ENCODE results near the gene METTL3. TPM values are rescaled to one million over a fixed set of nuclear protein-coding genes. Genes with fewer than 3 reads are reported as not detected.
A peak's percentile ranks its signal among the peaks of the same experiment; 100 is the strongest.

The METTL3 gene
- total RNA-seq, 4 donors from 2014 or later, result 38.9 to 125 (median 44.8) TPM

DNA sequence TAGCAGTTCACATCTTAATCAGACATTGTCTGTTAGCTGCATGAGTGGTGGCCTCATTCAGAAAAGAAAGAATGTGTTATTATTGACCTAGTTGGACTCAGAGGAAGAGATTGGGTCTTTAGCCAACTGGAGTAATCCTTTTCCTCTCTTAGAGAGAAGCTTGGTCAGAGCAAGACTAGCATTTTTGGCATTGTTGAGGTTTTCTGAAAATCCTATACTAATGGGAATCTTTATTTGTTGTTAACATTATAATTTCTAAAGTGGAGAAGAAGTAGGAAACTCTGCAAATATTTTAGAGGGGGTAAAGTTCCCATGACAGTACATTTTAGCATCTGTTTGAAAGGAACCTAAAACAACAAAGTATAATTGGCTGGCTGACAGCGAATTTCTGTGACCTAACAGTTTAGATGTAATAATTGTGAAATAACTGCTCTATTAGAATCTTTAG lies 24.5 kb downstream of the METTL3 start:
- 84% methylated on average over 1 of the region's 1 CpG for WGBS
- no peak overlapping the region for H3K4me3 ChIP-seq
- H3K9me3 ChIP-seq, result no peaks in the 10 kb centered on the region
- H3K27ac ChIP-seq, result no peak overlapping the region
- no peaks in the 10 kb centered on the region for H3K4me1 ChIP-seq
- DNase-seq (ENCODE audit: low spot score in 2 of 2), result no peak
- peaks cover 45% of the 10 kb centered on the region for H3K36me3 ChIP-seq
- TF ChIP-seq, protein P1, sequence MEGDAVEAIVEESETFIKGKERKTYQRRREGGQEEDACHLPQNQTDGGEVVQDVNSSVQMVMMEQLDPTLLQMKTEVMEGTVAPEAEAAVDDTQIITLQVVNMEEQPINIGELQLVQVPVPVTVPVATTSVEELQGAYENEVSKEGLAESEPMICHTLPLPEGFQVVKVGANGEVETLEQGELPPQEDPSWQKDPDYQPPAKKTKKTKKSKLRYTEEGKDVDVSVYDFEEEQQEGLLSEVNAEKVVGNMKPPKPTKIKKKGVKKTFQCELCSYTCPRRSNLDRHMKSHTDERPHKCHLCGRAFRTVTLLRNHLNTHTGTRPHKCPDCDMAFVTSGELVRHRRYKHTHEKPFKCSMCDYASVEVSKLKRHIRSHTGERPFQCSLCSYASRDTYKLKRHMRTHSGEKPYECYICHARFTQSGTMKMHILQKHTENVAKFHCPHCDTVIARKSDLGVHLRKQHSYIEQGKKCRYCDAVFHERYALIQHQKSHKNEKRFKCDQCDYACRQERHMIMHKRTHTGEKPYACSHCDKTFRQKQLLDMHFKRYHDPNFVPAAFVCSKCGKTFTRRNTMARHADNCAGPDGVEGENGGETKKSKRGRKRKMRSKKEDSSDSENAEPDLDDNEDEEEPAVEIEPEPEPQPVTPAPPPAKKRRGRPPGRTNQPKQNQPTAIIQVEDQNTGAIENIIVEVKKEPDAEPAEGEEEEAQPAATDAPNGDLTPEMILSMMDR (IDR thresholded peaks at IDR 0.05), result no peak
- TF ChIP-seq POLR2AphosphoS5 (IDR thresholded peaks at IDR 0.05), result no peak
- no peak for TF ChIP-seq POLR2A (IDR thresholded peaks at IDR 0.05)
- TF ChIP-seq EP300 (IDR thresholded peaks at IDR 0.05), result no peak
- no peaks in the 10 kb centered on the region for H3K27me3 ChIP-seq

DNA sequence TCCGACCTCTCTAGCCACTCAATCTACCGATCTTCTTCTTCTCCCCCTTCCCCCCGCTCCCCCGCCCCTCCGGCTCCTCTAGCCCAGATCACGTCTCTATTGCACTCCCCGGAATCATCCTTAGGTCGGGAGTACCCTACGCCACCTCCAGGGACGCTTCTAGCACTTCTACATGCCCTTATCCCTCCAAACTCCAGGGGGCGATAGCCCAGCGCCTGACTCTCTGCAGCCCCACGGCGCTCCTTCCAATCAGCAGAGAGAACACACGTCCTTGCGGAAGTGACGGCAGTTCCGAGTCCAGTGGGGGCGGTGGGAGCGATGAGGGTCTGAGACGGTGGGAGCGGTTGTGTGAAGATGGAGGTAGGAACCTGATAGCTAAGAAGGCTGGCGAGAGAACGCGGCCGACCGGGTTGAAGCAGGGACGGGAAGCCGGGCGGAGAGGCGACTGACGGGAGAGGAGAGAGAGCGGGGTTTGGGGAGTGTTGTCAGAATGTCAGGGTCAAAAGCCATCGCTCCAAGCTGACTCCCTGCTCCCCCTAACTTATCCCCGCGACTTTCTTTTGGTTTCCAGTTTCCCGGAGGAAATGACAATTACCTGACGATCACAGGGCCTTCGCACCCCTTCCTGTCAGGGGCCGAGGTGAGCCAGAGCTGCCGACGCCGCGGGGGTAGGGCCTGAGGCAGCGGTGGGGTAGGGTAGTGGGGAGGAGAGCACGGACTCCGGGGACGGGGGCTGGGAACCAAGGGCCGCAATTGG lies 34.0 kb downstream of the METTL3 start, which contains the start of the genes RAB2B and TOX4:
TSS of gene RAB2B (minus strand) at position 35 of the 757 bp plus-strand sequence. CDS start 87 bp downstream, outside the sequence.
TSS of gene TOX4 (plus strand) at position 271 of the 757 bp plus-strand sequence. CDS start at position 355, 84 bp downstream.
- Histone ChIP-seq H3K36me3 (peaks cover 22% of the 10 kb centered on the region), H3K9me3 (no peaks in the 10 kb centered on the region), H3K4me3 (peak within 1 kb of the TSS; percentile 79), H3K27ac (peak within 1 kb of the TSS; percentile 91), H3K27me3 (no peaks in the 10 kb centered on the region), H3K4me1 (peaks cover 25% of the 10 kb centered on the region)
- peak; percentile 96 to 98 for DNase-seq (ENCODE audit: low spot score in 2 of 2)
- TF ChIP-seq, protein P1 (IDR thresholded peaks at IDR 0.05), result peak; percentile 98 to 99
- peak; percentile 55 to 85 for TF ChIP-seq POLR2A (IDR thresholded peaks at IDR 0.05)
- no peak for TF ChIP-seq EP300 (IDR thresholded peaks at IDR 0.05)
- peak; percentile 63 to 89 (median 87) for TF ChIP-seq POLR2AphosphoS5 (IDR thresholded peaks at IDR 0.05)
- whole genome bisulfite sequencing, result under 1% methylated on average over 49 of the region's 49 CpGs

DNA sequence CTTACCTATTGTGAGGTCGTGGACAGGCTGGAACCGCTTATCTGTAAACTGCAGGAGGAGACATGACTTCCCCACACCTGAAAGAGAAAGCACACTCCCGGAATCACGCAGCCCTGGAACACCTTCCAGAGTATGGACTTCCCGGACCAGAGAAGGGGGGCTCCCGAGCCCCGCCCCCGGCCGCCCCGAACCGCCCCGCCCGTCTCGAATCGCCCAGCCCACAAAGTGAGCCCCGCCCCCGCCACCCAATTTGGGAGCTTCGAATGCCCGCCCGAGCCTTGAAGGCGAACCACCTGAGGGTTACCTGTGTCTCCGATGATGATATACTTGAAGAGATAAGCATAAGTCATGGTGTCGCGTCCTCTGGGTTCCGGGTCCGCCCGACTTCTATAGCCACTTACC lies 34.6 kb downstream of the METTL3 start:
- Histone ChIP-seq H3K27me3 (no peaks in the 10 kb centered on the region), H3K4me1 (peaks cover 25% of the 10 kb centered on the region), H3K36me3 (peaks cover 22% of the 10 kb centered on the region), H3K9me3 (no peaks in the 10 kb centered on the region), H3K4me3 (peak overlapping the region; percentile 79), H3K27ac (peak overlapping the region; percentile 91)
- 0% methylated on average over 23 of the region's 27 CpGs for WGBS
- TF ChIP-seq, protein P1 (IDR thresholded peaks at IDR 0.05), result no peak
- TF ChIP-seq EP300 (IDR thresholded peaks at IDR 0.05) (no peak), POLR2AphosphoS5 (IDR thresholded peaks at IDR 0.05) (no peak), POLR2A (IDR thresholded peaks at IDR 0.05) (no peak)
- peak; percentile 92 to 95 for DNase-seq (ENCODE audit: low spot score in 2 of 2)

DNA sequence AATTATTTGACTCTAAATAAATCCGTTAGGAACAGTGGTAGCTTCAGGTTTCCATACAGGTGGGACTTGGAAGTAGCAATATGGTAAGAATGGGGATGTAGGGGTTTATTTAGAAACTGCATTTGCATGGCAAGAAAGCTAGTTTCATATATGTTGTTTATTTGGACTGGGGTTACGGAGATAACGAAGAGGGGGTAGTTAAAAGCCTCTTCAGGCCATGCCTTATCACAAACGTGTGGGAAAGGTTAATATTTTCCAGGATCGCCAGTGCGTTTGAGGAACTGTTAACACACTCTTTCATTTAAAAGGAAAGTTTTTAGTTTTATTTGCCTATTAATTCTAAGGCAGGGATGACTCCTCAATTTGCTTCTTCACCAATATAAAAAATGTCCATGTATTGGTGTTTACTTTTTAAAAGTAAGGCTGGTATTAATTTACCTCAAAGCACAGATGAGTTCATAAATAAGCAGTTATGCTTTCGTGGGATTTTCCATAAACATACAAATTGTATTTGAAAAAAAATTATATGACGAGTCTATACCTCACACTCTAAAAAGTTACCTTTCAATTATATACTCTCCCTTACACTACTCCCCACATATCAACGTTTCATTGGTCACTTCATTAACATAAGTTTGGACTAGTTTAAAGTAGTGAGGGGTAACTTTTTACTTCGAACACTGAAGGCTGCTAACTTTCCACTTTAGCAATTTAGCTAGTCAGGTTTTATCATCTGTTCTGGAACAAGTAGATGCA lies 35.2 kb downstream of the METTL3 start:
- TF ChIP-seq POLR2A (IDR thresholded peaks at IDR 0.05) (no peak), POLR2AphosphoS5 (IDR thresholded peaks at IDR 0.05) (no peak), EP300 (IDR thresholded peaks at IDR 0.05) (no peak)
- TF ChIP-seq, protein P1 (IDR thresholded peaks at IDR 0.05), result no peak
- peaks cover 25% of the 10 kb centered on the region for H3K4me1 ChIP-seq
- DNase-seq (ENCODE audit: low spot score in 2 of 2), result no peak
- 36% methylated on average over 10 of the region's 10 CpGs for WGBS
- H3K27me3 ChIP-seq, result no peaks in the 10 kb centered on the region
- peak overlapping the region; percentile 79 for H3K4me3 ChIP-seq
- peaks cover 19% of the 10 kb centered on the region for H3K36me3 ChIP-seq
- no peaks in the 10 kb centered on the region for H3K9me3 ChIP-seq
- peak overlapping the region; percentile 91 for H3K27ac ChIP-seq

DNA sequence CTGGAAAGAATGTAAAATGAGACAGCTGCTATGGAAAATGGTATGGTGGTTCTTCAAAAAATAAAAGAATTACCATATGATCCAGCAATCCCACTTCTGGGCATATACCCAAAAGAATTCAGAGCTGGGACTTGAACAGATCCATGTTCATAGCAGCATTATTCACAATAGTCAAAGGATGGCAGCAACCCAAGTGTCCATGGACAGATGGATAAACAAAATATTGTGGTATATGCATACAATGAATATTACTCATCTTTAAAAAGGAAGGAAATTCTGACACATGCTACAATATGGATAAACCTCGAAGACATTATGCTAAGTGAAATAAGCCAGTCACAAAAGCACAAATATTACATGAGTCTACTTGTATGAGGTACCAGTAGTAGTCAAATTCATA lies 43.5 kb downstream of the METTL3 start:
- Histone ChIP-seq H3K4me1 (no peaks in the 10 kb centered on the region), H3K9me3 (no peaks in the 10 kb centered on the region), H3K36me3 (peaks cover 51% of the 10 kb centered on the region), H3K27ac (no peak overlapping the region), H3K27me3 (no peaks in the 10 kb centered on the region), H3K4me3 (no peak overlapping the region)
- 43% methylated on average over 1 of the region's 1 CpG for WGBS
- no peak for DNase-seq (ENCODE audit: low spot score in 2 of 2)
- TF ChIP-seq POLR2A (IDR thresholded peaks at IDR 0.05) (no peak), POLR2AphosphoS5 (IDR thresholded peaks at IDR 0.05) (no peak), EP300 (IDR thresholded peaks at IDR 0.05) (no peak)
- TF ChIP-seq, protein P1 (IDR thresholded peaks at IDR 0.05), result no peak
